Cardiac fibroblast (primary cell): ENCODE data around the gene LILRB4.
"Not testable (repeated sequence)": the region's sequence is repeated elsewhere in the genome, so short reads cannot be mapped to it uniquely, and the experiment has no call there.

Experiments
- DNase-seq, 2 donors: peaks; one replicate each; pipeline versions ENCODE4 v3.0.0 to v3.0.0-alpha.2; 2010; ENCODE audit warnings: low read depth in 2 of 2
- H3K4me3 ChIP-seq, 2 donors: replicated peaks in 1 of 2; 1 replicate in 1 of 2; 2 replicates in 1 of 2; pipeline ENCODE4 v1.5.1; 2011; ENCODE audit warnings: low read depth in 2 of 2, low read length in 2 of 2, mild to moderate bottlenecking in 2 of 2, moderate library complexity in 1 of 2
- CTCF ChIP-seq: IDR thresholded peaks from one replicate; pipeline ENCODE4 v1.5.1; 2011; ENCODE audit warnings: low read depth, mild to moderate bottlenecking, low read length, inconsistent platforms

The LILRB4 gene

GRCh38 chr19:54704928-54705327, 42.1 kb downstream of the LILRB4 start:
- TF ChIP-seq CTCF, result no peak
- DNase-seq, result no peak
- H3K4me3 ChIP-seq, result no peak overlapping the region

- no peak for DNase-seq
- no peak for TF ChIP-seq CTCF
- no peak overlapping the region for H3K4me3 ChIP-seq
These were observed 45.2 kb downstream of the LILRB4 start for GRCh38 chr19:54707962-54708361.

GRCh38 chr19:54708781-54709180, 46.0 kb downstream of the LILRB4 start:
- no peak overlapping the region for H3K4me3 ChIP-seq
- no peak for TF ChIP-seq CTCF
- no peak for DNase-seq

GRCh38 chr19:54709212-54709948, 46.6 kb downstream of the LILRB4 start:
- no peak for TF ChIP-seq CTCF
- no peak for DNase-seq
- H3K4me3 ChIP-seq, result no peak overlapping the region

GRCh38 chr19:54709956-54710355, 47.2 kb downstream of the LILRB4 start:
- not testable (repeated sequence) for DNase-seq, H3K4me3 ChIP-seq
